Osteocyte (in vitro differentiated cells): ENCODE results near the gene LIMCH1. TPM values are rescaled to one million over a fixed set of nuclear protein-coding genes. Genes with fewer than 3 reads are reported as not detected.

Experiments used
- DNase-seq: peaks from one replicate; pipeline ENCODE4 v3.0.0; 2021; ENCODE audit warnings: mixed read lengths; ENCODE audit not compliant: unreplicated experiment; ENCODE audit errors: extremely low spot score
- H3K27ac Mint-ChIP-seq: one replicate; pipeline ENCODE4 v1.8.0; 2021; ENCODE audit warnings: mild to moderate bottlenecking, mixed read lengths; ENCODE audit not compliant: unreplicated experiment
- H3K27me3 Mint-ChIP-seq: one replicate; pipeline ENCODE4 v1.8.0; 2021; ENCODE audit warnings: mixed read lengths; ENCODE audit not compliant: unreplicated experiment
- H3K36me3 Mint-ChIP-seq: one replicate; pipeline ENCODE4 v1.8.0; 2021; ENCODE audit warnings: mixed read lengths; ENCODE audit not compliant: unreplicated experiment
- H3K4me1 Mint-ChIP-seq: one replicate; pipeline ENCODE4 v1.8.0; 2021; ENCODE audit warnings: mixed read lengths; ENCODE audit not compliant: unreplicated experiment
- H3K4me3 Mint-ChIP-seq: one replicate; pipeline ENCODE4 v1.8.0; 2021; ENCODE audit warnings: mild to moderate bottlenecking, moderate library complexity, mixed read lengths; ENCODE audit not compliant: unreplicated experiment
- H3K9me3 Mint-ChIP-seq: one replicate; pipeline ENCODE4 v1.8.0; 2021; ENCODE audit warnings: mixed read lengths; ENCODE audit not compliant: unreplicated experiment
- total RNA-seq: library from RNA; stranded (reverse); gene quantifications from 2 replicates; pipeline ENCODE4 v1.2.1, GENCODE V29; 2021
- TF ChIP-seq, protein P1 (sequence below): fragments of 200-600 bp; sonication (generic); IDR thresholded peaks from 2 replicates; pipeline ENCODE4 v1.5.0; 2021; ENCODE audit warnings: antibody characterized with exemption, mild to moderate bottlenecking, moderate library complexity

Gene LIMCH1
- total RNA-seq, 1 donor from 2014 or later: 0.43 TPM

DNA sequence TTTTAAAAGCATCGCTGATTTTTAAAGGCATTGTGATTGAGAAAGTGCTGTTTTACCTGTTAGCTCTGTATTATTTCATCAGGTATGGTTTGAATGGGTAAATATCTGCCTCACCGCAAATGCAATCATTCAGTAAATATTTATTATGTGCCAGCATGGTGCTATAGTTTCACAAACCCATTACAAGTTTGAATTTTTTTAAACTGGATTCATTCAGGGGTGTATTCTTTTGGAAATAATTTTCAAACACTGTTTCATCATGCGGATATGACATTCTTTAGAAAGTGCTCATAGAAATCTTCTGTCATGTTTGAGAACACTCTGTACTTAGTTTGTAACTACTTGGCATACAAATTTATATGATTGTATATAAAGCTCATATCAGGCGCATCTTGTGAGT lies 37.2 kb downstream of the LIMCH1 start:
- Mint-ChIP-seq H3K9me3 (no peaks in the 10 kb centered on the region), H3K4me1 (no peaks in the 10 kb centered on the region), H3K27ac (no peak overlapping the region), H3K27me3 (peaks cover 12% of the 10 kb centered on the region), H3K4me3 (no peak overlapping the region), H3K36me3 (no peaks in the 10 kb centered on the region)
- DNase-seq: no peak
- TF ChIP-seq, protein P1, sequence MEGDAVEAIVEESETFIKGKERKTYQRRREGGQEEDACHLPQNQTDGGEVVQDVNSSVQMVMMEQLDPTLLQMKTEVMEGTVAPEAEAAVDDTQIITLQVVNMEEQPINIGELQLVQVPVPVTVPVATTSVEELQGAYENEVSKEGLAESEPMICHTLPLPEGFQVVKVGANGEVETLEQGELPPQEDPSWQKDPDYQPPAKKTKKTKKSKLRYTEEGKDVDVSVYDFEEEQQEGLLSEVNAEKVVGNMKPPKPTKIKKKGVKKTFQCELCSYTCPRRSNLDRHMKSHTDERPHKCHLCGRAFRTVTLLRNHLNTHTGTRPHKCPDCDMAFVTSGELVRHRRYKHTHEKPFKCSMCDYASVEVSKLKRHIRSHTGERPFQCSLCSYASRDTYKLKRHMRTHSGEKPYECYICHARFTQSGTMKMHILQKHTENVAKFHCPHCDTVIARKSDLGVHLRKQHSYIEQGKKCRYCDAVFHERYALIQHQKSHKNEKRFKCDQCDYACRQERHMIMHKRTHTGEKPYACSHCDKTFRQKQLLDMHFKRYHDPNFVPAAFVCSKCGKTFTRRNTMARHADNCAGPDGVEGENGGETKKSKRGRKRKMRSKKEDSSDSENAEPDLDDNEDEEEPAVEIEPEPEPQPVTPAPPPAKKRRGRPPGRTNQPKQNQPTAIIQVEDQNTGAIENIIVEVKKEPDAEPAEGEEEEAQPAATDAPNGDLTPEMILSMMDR: no peak

DNA sequence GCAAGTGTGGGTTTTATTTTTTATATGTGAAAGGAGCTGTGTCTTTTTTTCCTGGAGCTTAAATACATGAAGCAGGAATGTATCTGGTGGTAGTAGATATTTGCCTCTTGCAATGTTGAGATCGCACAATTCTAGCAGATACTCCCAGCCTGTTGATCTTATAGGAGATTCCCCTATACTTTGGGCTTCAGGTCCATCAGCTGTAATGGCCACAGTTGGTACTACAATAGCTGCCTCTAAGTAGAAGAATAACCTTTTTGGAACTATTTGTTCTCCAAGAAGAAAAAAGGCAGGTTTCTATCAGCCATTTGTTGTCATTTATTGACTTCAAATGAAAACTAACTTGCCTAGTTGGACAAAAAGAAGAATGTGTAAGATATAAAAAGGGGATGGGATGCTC lies 37.7 kb downstream of the LIMCH1 start:
- Mint-ChIP-seq H3K4me1 (no peaks in the 10 kb centered on the region), H3K27ac (no peak overlapping the region), H3K27me3 (peaks cover 12% of the 10 kb centered on the region), H3K36me3 (no peaks in the 10 kb centered on the region), H3K9me3 (no peaks in the 10 kb centered on the region), H3K4me3 (no peak overlapping the region)
- TF ChIP-seq, protein P1: no peak
- no peak for DNase-seq

DNA sequence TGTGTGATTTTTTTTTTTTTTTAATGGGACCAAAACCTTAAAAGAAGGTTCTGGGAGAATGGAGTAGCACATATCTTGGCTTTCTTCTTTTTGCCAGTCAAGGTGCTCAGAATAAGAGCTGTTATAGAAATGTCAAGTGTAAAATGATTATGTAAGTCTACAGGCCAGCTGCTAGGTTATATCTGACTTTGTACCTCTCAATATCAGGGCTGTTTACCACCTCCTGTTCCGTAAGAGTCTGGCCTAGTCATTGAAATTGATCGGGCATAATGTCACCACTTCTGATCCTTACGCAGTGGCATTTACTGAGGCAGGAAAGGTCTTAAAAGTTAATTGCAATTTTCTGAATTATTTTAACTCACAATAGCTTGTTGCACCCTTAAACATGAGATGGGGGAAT lies 41.1 kb downstream of the LIMCH1 start:
- DNase-seq: no peak
- TF ChIP-seq, protein P1: no peak
- Mint-ChIP-seq H3K4me1 (no peaks in the 10 kb centered on the region), H3K9me3 (no peaks in the 10 kb centered on the region), H3K27ac (no peak overlapping the region), H3K4me3 (no peak overlapping the region), H3K27me3 (peaks cover 12% of the 10 kb centered on the region), H3K36me3 (no peaks in the 10 kb centered on the region)

DNA sequence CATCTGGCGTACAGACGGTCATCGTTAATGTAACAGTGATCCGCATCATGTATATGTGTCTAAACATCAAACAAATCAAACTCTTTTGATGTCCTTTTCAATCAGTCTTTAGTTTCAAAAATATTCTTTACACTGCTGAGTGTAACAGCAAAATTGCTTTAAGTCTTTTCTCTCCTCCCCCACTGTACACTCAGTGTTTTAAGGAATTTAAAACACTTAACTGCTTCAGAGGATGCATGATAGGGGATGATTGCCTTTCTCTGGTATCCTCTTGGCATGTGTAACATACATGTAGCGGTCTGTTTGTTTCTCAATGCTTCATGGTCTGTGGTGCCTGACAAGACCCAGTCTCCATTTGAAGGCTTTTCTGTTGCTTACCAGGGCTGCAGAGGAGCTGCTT lies 41.6 kb downstream of the LIMCH1 start:
- Mint-ChIP-seq H3K4me3 (no peak overlapping the region), H3K27ac (no peak overlapping the region), H3K9me3 (no peaks in the 10 kb centered on the region), H3K27me3 (peaks cover 12% of the 10 kb centered on the region), H3K36me3 (no peaks in the 10 kb centered on the region), H3K4me1 (no peaks in the 10 kb centered on the region)
- TF ChIP-seq, protein P1: no peak
- no peak for DNase-seq

DNA sequence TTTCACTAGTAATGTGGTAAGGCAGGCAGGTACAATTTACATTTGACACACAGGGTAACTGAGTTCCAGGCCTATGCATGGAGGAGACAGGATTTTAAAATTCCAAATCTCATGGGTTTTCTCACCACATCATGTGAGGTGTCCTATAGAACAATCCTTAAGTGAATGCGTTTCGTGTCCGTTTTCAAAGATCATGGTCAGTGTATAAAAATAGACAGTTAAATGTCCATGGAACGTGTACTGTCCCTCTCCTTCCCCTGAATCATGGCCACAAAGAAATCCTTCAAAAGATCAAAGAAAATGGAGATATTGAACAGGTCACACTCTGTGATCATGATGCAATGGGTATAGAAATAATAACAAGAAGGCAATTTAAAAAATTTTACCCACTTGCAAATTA lies 42.0 kb downstream of the LIMCH1 start:
- H3K9me3 Mint-ChIP-seq: no peaks in the 10 kb centered on the region
- H3K4me3 Mint-ChIP-seq: no peak overlapping the region
- peaks cover 8% of the 10 kb centered on the region for H3K27me3 Mint-ChIP-seq
- DNase-seq: no peak
- H3K4me1 Mint-ChIP-seq: no peaks in the 10 kb centered on the region
- no peak overlapping the region for H3K27ac Mint-ChIP-seq
- H3K36me3 Mint-ChIP-seq: no peaks in the 10 kb centered on the region
- TF ChIP-seq, protein P1: no peak
